HT1080 (cell line): Measurements from ENCODE around the gene KIF6. TPM values are rescaled to one million over a fixed set of nuclear protein-coding genes. Genes with fewer than 3 reads are reported as not detected.
"Not testable (repeated sequence)": the region's sequence is repeated elsewhere in the genome, so short reads cannot be mapped to it uniquely, and the experiment has no call there.

ENCODE experiments used
- DNase-seq: peaks from one replicate; pipeline ENCODE4 v3.0.0-alpha.2; 2015; ENCODE audit warnings: low read depth
- total RNA-seq: library from RNA; depleted of rRNA; stranded (reverse); fragments of >200 nt; shearing (Covaris generic); gene quantifications from 2 replicates; pipeline ENCODE4 v1.2.3, GENCODE V29; 2014

KIF6 gene
- total RNA-seq, 1 experiment from 2014 or later, result 2.9 TPM

- peak; percentile 14 for DNase-seq
Observed at GRCh38 chr6:39553860-39554802, 171.1 kb downstream of the KIF6 start.

- no peak for DNase-seq
Observed at GRCh38 chr6:39553029-39553428, 172.2 kb downstream of the KIF6 start.

- no peak for DNase-seq
Observed at GRCh38 chr6:39550191-39550590, 175.0 kb downstream of the KIF6 start.

- DNase-seq, result no peak
Observed at GRCh38 chr6:39546731-39547130, 178.5 kb downstream of the KIF6 start.

- DNase-seq, result no peak
Observed at GRCh38 chr6:39543950-39544349, 181.3 kb downstream of the KIF6 start.

- no peak for DNase-seq
Observed at GRCh38 chr6:39543095-39543494, 182.1 kb downstream of the KIF6 start.

GRCh38 chr6:39540454-39540853 lies 184.8 kb downstream of the KIF6 start:
- DNase-seq, result no peak

GRCh38 chr6:39530201-39530759 lies 194.9 kb downstream of the KIF6 start:
- peak; percentile 56 for DNase-seq

- no peak for DNase-seq
Observed at GRCh38 chr6:39527792-39528564, 197.2 kb downstream of the KIF6 start.

GRCh38 chr6:39524007-39524406 lies 201.2 kb downstream of the KIF6 start:
- DNase-seq, result no peak

- DNase-seq, result no peak
Observed at GRCh38 chr6:39521958-39522357, 203.2 kb downstream of the KIF6 start.

- DNase-seq, result no peak
Observed at GRCh38 chr6:39520916-39521315, 204.3 kb downstream of the KIF6 start.

- DNase-seq, result no peak
Observed at GRCh38 chr6:39520411-39520810, 204.8 kb downstream of the KIF6 start.

- DNase-seq, result no peak
Observed at GRCh38 chr6:39518221-39518620, 207.0 kb downstream of the KIF6 start.

GRCh38 chr6:39517756-39518155 lies 207.5 kb downstream of the KIF6 start:
- DNase-seq, result no peak

- DNase-seq, result no peak
Observed at GRCh38 chr6:39516471-39516870, 208.7 kb downstream of the KIF6 start.

- no peak for DNase-seq
Observed at GRCh38 chr6:39515471-39515870, 209.7 kb downstream of the KIF6 start.

- DNase-seq, result no peak
Observed at GRCh38 chr6:39515006-39515405, 210.2 kb downstream of the KIF6 start.

- not testable (repeated sequence) for DNase-seq
Observed at GRCh38 chr6:39509831-39510230, 215.4 kb downstream of the KIF6 start.

- DNase-seq, result peak; percentile 35
Observed at GRCh38 chr6:39508515-39508914, 216.7 kb downstream of the KIF6 start.

GRCh38 chr6:39507331-39507998 lies 217.7 kb downstream of the KIF6 start:
- DNase-seq, result no peak
